GM18519 (cell line): Measurements from ENCODE around the gene ADGRD1.

Experiments used
- ATAC-seq: cut with Tn5 transposase; IDR thresholded peaks from one replicate; pipeline ENCODE4 v1.9.1; 2021; ENCODE audit warnings: mild to moderate bottlenecking, moderate library complexity; ENCODE audit not compliant: unreplicated experiment, low FRiP score

Gene ADGRD1

DNA sequence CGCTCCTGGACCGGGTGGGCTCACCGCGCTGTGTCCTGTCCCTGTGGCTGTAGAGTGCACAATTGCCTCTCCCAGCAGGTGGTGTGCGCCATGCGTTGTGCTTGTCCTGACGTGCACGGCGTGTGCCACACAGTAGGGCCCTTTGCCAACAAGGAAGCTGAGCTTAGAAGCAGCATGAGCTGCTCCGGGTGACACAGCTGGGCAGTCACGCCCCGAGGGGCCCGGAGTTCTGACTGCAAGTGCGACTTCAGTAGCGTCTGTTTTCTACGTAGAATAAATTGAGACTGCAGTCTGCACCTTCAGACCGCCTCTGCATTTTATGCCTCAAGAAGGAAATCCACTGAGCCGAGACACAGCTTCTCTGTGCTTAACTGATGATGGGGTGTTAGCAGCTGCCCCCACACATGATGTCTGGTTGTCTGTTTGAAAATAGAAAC, 81.6 kb downstream of the ADGRD1 start:
- ATAC-seq = no peak

DNA sequence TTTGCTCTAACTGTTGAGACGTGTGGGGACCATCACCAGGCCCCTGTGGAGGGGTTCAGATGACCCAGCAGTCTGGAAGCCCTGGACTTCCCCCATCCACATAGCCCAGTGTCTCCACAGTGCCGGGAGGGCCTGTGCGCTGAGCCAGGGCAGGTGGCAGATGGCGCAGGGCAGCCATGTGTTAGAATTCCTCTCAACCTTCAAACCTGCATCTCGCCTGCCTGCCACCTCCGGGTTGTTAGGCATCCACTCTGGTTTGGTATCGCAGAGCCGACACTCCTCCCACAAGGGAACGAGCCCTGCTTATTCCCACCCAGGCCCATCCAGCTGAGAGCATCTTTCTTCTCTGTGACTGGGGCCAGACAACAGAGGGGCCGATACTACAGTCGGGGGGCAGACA, 84.5 kb downstream of the ADGRD1 start:
- ATAC-seq = no peak

DNA sequence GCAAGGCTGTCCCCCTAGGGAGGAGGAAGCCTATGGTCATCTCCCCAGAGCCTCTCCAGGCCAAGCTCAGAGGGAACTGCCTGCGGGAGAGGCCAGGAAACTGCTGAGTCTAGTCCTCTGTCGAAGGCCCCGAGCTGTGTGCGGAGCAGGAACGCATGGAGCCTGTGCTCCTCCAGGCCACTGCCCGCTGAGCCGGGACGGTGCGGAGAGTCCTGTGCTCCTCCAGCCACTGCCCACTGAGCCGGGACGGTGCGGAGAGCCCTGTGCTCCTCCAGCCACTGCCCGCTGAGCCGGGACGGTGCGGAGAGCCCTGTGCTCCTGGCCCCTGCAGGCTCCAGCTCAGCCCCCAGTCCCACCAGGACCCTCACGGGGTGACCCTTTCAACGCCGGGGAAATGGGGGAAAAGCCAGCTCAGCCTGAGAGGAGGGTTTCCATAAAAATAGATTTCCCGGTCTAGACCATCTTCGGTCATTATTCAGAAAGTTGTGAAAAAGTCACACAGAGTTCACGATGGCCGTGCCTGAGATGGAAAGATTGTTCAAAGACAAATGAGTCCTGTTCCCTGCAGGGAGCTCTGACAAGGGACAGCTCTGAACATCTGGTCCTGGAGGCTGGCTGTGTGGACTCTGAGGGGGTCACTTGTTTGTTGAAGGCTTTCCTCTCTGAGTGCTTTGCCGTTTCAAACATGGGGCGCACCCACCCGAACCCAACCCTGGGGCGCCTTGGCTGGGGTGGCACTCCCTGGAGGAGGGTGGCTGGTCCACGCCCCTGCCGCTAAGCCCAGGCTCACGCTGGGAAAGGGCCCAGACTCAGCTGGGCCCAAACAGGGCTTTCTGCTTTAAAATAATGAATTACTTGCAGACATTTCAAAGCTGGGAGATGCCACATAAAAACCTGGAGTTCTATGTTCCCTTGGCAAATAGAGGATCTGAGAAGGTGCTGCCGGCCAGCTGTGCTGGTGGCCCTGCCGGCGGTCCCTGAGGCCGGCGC, 85.5 kb downstream of the ADGRD1 start:
- no peak for ATAC-seq

DNA sequence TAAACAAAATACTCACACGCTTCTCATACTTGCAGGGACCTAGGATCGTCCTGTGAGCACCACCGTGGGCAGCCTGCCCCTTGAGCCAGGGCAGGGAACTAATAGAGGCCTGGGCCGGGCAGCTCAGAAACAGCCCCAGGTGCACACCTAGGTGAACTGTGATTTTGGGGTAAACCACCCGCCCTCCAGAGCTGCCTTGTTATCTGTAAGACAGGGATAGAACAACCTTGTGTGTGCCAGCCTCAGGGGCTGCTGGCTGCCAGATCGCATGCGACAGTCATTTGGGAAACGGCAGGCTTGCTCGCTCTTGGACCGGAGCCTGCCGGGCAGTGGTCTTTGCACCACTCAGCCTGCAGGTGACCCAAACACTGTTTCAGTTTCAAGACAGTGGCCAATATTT, 86.8 kb downstream of the ADGRD1 start:
- no peak for ATAC-seq

DNA sequence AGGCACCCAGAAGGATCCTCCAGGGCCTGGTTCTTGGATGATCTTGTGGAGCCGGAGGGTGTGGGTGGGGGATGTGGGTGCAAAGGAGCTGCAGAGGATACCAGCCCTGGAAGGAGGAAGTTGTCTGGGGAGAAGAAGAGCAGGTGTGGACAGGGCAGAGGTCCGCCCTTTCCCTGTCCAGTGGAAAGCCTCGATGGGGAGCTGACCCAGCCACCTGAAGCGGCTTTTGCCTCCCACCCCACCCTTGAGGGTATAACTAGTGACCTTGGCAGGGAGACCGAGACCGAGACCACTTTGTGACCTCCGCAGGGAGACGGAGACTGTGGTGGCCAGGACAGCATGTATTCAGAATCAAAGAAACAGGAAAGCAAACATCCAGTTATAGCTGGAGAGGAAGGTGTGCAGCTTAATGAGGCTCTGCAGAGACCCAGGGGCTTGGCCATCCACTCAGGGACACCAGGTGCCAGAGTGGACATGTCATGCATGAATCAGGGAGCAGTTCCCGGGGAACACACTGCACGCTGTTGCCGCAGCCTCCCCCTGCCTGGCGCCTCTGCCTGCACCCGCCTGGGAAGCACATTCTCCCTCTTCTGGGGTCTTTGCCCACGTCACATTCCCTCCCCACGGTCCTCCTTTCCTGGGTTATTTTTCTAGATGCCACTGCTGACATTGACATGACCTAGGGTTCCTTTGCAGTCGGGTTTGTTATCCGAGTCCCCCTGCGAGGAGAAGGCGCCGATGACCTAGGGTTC, 87.7 kb downstream of the ADGRD1 start:
- ATAC-seq = no peak

DNA sequence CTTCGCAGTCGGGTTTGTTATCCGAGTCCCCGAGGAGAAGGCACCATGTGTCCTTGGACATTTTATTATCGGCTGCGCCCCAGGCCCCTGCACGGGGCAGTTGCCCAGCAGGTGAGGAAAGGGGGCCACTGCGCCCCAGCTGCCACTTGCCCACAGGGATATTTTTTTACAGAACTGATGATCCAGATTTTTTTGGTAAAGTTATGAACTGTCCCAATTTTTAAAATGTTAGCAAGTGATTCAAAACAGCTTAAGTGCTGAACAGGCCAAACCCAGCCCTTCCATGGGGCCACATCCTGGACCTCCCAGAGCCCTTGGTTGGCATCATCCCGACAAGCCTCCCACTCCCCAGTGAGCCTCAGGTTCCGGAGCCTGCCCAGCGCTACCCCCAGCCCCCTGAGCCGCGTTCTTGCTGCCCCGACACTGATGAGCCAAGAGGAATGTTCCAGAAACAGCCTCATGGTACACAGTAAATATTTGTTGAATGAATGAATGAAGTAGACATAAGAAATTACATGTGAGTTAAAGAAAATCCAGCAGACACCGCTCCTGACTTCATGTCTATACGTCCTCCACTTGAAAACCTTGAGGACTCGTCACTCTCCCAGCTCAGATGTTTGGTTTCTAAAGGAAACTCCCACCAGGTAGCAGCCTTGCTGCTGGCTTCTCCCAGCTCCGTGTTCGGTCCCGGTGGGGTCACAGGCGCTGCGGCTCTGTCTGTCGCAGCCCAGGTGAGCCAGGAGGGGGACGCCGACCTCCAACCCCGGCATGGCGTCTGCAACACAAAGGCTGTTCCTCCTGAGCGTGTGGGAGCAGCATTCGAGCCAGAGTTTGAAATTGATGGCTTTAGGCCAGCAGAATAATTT, 88.5 kb downstream of the ADGRD1 start:
- ATAC-seq = no peak

DNA sequence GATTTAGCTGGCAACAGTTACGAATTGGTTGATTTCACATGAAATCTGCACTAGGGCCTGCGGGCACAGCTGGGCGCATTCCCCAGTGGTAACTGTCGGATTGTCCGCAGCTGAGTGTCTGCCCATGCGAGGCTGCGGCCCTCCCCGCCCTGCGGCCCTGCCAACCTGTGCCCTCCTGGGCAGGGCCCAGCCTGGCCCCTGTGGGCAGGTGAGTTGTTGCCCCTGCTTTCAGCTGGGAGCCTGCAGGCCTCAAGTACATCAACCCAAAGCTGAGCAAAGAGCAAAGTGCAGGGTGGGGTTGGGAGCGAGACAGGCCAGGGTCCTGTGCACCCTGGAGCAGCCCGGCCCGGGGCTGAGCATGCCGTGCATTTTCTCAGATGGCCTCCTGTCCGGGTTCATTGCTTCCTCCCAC, 89.1 kb downstream of the ADGRD1 start:
- ATAC-seq = no peak

DNA sequence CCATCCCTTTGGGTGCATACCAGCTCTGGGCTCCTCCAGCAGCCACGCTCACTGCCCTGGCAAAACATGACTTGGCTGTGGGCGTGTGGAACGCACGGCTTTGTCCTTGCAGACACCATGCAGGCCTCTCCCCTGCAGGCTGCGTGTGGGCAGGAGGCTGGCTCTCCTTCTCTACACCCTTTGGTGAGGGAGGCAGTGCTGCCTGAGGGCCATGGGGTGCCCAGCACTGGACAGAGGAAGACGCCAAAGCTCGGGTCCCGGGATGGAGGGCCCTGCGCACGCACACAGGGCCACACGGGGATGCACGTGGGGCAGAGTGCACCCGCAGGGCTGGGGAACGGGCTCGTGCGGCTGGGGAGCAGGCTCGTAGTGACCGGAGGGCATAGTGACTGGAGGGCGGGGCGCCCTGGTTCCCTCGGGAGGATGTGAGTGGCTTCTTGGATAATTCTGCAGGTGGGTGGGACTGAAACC, 89.7 kb downstream of the ADGRD1 start:
- no peak for ATAC-seq

DNA sequence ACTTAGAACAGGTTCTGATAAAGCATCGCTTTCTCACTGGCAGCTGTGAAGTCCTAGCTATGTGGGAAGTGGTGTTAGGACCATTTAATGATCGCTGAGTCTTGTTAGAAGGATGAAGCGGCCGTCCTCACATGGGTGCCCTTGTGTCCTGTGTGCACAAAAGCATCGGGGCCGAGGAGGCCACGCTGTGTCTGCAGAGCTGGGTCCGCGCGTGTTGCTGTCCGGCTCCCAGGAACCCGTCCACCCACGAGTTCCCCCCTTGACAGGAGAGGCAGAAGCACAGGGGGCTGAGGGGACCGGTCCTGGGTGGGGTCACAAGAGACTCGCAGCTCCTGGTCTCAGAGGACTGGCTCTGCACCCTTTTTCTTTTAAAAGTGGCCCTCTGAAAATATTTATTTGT, 90.4 kb downstream of the ADGRD1 start:
- no peak for ATAC-seq

DNA sequence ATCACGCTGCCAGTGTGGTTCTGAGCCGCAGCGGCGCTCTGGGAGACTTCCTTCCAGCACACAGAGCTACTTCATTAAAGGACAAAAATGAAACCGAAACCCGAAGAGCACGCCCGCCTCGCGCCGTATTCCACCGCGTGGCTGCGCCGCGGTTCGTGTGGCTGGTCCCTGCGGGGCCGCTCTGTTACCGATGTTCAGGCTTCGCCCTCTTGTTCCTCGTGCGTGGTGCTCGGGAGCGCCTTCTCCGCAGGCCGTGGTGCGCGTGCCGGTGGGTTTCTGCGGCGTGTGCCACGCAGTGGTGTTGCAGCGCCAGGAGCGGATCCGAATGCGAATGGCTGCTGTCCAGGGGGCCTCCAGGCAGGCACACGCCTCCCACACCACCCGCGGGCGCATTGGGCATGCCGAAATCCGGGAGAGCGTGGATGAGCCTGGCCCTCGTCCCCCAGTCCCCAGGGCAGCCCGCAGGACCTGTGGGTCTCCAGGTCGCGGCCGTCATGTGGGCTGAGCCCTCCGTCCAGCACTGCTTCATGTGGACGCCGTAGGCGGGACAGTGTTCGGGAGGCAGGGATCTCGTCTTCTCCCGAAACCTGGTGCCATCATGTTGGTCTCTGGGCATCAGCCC, 91.2 kb downstream of the ADGRD1 start:
- ATAC-seq = no peak

DNA sequence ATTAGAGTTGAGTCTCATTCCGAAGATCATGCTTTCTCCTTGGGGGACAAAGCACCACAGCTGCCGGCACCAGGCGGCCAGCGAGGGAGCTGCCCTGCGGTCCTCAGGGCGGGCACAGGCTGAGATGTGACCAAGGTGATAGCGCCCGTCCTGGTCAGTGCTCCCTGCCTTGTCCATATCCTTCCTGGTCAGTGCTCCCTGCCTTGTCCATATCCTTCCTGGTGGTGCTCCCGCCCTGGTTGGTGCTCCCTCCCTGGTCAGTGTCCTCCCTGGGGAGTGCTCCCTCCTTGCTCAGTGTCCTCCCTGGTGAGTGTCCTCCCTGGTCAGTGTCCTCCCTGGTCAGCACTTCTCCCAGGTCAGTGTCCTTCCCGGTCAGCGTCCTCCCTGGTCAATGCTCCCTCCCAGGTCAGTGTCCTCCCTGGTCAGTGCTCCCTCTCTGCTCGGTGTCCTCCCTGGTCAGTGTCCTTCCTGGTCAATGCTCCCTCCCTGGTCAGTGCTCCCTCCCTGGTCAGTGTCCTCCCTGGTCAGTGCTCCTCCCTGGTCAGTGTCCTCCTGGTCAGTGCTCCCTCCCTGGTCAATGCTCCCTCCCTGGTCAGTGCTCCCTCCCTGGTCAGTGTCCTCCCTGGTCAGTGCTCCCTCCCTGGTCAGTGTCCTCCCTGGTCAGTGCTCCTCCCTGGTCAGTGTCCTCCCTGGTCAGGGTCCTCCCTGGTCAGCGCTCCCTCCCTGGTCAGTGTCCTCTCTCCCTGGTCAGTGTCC, 92.2 kb downstream of the ADGRD1 start:
- no peak for ATAC-seq

DNA sequence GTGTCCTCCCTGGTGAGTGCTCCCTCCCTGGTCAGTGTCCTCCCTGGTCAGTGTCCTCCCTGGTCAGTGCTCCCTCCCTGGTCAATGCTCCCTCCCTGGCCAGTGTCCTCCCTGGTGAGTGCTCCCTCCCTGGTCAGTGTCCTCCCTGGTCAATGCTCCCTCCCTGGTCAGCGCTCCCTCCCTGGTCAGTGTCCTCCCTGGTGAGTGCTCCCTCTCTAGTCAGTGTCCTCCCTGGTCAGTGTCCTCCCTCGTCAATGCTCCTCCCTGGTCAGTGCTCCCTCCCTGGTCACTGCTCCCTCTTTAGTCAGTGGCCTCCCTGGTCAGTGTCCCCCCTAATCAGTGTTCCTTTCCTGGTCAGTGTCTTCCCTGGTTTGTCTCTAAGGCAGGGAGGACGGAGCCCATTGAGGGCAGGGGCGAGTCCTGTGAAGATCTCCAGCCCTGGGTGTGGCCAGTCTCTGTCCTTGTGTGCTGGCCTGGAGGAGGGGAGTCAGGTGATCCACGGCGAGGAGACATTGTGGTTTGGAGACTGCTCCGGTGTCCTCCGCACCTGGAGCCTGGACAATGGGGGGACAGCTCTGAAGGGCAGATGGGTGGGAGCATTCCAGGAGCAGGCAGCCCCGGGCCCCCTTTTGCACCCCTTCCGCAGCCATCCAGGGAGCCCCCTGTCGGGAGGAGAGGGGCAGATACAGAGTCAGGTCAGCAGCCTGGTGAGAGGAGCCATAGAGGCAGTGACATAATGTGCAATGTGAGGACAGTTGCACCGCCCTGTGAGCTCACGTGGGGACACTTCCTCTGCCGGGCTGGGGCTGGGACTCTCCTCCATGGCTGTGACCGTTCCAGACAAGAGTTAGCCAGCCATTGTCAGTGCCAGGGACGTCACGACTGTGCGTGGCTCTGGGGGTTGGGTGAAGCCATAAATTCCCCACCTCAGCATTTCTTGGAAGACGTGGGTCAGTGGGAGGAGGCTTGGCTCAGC, 93.4 kb downstream of the ADGRD1 start:
- no peak for ATAC-seq

DNA sequence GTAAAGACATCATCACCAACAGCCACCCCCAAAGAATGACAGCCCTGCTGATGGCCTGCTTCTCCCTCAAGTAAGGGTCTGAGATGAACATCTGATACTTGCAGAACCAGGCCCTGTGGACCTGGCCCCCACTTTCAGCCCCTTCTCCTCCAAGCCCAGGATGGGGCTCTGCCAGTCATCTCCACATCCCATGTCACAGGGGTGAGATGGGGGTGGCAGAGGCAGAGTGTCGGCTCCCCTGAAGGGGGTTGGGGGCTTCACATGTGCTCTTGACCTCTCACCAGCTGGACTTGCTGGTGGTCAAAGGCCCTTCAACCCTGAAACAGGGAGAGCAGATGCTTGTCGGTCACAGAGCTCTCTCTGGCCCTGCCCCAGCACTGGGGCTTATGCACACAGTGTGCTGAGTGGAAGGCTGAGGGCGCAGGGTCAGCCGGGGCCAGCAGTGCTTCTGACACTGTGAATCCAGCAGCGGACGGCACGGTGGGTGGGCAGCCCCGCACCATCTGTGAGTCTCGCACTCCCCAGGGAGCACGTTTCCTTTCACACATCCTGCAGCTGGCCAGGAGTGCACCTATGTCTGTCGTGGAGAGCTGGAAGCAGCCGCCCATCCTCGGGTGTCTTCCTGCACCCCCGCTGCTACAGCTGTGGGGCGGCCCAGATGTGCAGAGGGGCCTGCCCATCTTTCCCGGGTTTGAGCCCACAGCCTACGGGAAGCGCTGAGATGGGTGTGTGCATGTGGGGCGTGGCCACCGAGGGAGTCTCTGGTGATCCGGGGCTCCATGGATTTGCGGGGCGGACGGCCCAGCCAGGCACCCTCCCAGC, 94.3 kb downstream of the ADGRD1 start:
- ATAC-seq = no peak

DNA sequence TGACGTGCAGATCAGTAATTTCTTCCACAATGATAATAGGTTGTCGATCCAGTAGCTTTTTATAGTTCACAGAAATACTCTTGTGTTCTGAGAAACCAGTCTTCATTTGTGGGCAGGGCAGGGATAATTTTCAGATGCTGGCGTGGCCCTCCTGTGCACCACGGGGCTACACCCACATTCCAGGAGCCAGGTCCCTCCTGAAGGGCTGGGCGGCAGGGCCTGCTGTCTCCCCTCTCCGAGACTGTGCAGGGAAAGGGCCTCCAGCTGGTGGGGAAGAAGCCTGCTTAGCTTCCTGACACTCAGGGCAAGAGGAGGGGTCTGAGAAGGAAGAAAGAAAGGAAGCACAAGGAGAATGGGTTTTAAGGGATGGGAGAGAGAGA, 94.9 kb downstream of the ADGRD1 start:
- ATAC-seq = no peak

DNA sequence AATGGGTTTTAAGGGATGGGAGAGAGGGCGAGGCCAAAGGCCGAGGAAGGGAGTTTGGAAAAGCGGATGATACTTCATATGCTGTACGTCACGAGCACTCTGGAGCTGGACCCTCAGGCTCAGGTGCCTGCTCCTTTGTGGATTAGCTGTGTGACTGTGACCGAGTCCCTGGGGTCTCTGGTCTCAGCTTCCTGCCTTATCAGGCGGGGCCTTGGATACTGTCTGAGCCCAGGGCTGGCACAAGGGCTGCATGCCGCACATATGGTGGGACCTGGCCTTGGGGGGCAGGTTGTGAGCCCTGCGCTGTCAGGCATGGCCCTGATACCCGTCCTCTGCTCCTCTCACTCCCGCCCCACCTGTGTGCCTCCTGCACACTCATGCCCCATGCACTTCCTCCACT, 95.3 kb downstream of the ADGRD1 start:
- ATAC-seq = no peak

DNA sequence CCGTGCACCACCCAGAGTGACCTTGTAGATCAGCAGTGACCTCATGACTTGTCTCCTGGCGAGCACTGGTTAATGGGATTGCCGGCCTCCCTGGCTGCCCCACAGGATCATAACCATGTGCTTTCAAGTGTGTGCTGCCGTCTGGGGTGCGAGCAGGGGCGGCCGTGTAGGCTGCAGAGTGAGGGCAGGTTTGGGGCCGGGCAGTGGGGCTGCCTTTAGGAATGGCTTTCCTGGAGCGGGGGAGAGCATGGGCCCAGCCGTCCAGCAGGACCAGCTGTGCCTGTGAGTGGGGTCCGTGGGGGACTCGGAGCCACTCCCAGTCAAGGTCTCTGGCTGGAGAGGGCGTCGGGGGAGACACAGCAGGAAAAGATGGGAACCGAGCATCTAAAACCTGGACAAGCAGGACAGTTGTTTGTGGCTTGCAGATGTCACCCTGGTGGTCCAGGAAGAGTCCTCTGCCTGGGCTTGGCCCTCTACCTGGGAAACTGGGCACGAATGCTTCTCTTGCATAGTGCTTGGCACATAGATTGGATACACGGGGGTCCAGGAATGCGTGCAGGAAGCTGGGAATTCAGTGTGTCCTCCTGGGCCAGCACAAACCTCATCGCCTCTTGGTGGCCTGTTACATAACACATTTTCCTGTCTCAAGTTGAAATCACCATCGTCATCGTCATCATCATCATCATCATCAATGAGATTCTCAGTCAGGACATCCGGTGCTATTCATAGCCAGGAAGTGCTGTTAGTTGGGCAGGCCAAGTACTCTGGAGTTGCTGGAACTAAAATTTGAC, 96.0 kb downstream of the ADGRD1 start:
- no peak for ATAC-seq
